GM06990 (cell line): Measurements from ENCODE around the gene FNBP1L.

ENCODE experiments used
- DNase-seq: peaks from one replicate; pipeline ENCODE4 v3.0.0-alpha.2; 2011; ENCODE audit not compliant: insufficient read length; ENCODE audit errors: extremely low read depth
- H3K27me3 ChIP-seq: replicated peaks from 2 replicates; pipeline ENCODE4 v1.6.0; 2011; ENCODE audit warnings: low read length; ENCODE audit not compliant: control insufficient read depth, insufficient read depth
- H3K36me3 ChIP-seq: 2 replicates; pipeline ENCODE4 v1.5.1; 2011; ENCODE audit warnings: low read length; ENCODE audit not compliant: control insufficient read depth, insufficient read depth
- H3K4me3 ChIP-seq: replicated peaks from 2 replicates; pipeline ENCODE4 v1.5.1; 2011; ENCODE audit warnings: low read depth, mild to moderate bottlenecking, control low read depth, low read length
- CTCF ChIP-seq: IDR thresholded peaks from 2 replicates; pipeline ENCODE4 v1.5.1; 2011; ENCODE audit warnings: low read length, control low read depth, mild to moderate bottlenecking, inconsistent platforms; ENCODE audit not compliant: insufficient read depth, poor library complexity, severe bottlenecking

FNBP1L gene

DNA sequence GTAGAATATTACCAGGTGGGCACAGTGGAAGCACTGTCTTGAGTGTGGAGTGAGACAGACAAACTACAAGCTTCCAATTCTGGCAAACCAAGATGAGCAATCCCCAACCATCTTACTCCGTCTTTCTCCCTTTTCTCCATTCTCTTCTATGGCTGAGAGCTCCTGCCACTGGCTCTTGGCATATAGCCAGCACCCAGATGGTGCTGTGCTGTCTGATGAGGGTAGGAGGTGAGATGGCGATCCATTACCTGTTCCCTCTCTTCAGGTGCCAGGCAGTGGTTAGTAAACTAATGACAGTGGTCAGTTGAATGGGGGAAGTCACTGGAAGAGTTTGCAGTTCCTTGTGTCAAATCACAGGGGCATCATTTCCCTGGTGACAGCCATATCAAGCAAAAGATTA, 108.4 kb downstream of the FNBP1L start:
- Histone ChIP-seq H3K36me3 (no peaks in the 10 kb centered on the region; the same call in 1 of the 2 replicates), H3K27me3 (no peaks in the 10 kb centered on the region), H3K4me3 (no peak overlapping the region)
- no peak for TF ChIP-seq CTCF
- DNase-seq, result no peak

DNA sequence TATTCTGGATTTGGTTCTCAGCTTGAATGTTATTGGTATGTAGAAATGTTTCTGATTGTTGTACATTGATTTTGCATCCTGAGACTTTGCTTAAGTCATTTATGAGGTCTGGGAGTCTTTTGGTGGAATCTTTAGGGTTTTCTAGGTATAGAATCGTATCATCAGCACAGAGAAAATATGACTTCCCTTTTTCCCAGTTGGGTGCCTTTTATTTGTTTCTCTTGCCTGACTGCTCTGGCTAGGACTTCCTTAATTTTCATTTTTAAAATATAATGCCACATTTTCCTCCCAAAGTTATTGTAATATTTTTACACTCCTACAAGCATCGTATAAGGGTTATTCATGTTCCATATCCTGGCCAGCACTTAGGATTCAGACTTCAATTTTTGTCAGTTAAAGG, 111.1 kb downstream of the FNBP1L start:
- no peaks in the 10 kb centered on the region; the same call in 1 of the 2 replicates for H3K36me3 ChIP-seq
- no peaks in the 10 kb centered on the region for H3K27me3 ChIP-seq
- DNase-seq, result no peak
- H3K4me3 ChIP-seq, result no peak overlapping the region
- TF ChIP-seq CTCF, result no peak

GRCh38 chr1:93559695-93560094, 111.8 kb downstream of the FNBP1L start:
- TF ChIP-seq CTCF, result no peak
- Histone ChIP-seq H3K27me3 (no peaks in the 10 kb centered on the region), H3K4me3 (no peak overlapping the region), H3K36me3 (no peaks in the 10 kb centered on the region; the same call in 1 of the 2 replicates)
- no peak for DNase-seq

- H3K4me3 ChIP-seq, result no peak overlapping the region
- H3K36me3 ChIP-seq, result no peaks in the 10 kb centered on the region; the same call in none of the 2 replicates
- no peaks in the 10 kb centered on the region for H3K27me3 ChIP-seq
- no peak for DNase-seq
- no peak for TF ChIP-seq CTCF
These were observed 117.7 kb downstream of the FNBP1L start for GRCh38 chr1:93565496-93566206.

GRCh38 chr1:93566227-93566626, 118.3 kb downstream of the FNBP1L start:
- Histone ChIP-seq H3K36me3 (no peaks in the 10 kb centered on the region; the same call in none of the 2 replicates), H3K27me3 (no peaks in the 10 kb centered on the region), H3K4me3 (no peak overlapping the region)
- no peak for TF ChIP-seq CTCF
- no peak for DNase-seq

DNA sequence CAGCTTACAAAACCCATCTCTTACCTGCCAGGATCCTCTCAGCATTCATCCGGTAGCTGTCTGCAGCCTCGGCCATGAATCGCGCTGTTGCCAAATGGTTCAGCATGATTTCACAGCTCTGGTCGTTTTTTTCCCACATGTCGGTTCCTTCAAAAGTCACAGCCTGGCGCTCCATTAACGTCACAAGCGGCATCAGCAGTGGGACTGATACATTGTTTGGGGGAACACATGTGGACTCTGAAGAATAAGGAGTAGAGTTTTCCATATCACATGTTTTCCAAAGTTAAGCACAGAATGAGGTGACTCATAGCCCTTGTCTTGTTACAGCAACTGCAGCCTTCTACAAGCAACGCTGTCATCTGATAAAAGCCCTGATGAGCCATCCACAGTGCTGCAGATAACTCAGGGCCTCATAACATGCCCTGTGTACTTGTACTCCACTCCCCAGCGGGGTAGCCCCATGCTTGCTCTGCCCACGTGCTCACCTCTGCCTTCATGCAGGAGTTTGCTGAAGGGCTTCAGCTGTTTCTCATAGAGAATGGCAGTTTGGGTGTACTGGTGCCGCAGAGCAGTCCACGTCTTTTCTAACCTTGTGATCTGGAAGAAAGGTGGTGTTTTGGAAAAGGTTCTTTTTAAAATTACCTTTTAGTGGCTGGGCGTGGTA, 119.5 kb downstream of the FNBP1L start:
- no peak overlapping the region for H3K4me3 ChIP-seq
- no peak for DNase-seq
- no peak for TF ChIP-seq CTCF
- no peaks in the 10 kb centered on the region; the same call in none of the 2 replicates for H3K36me3 ChIP-seq
- no peaks in the 10 kb centered on the region for H3K27me3 ChIP-seq
